ENCODE measurements around the gene B3GALNT1.

B3GALNT1 gene

GRCh38 chr3:161070980-161071663 is 34.0 kb downstream of the B3GALNT1 start:
- DNase-seq (ENCODE audit: low spot score), result no peak
- in situ Hi-C loops (cut with MboI; ENCODE audit: low sequenced_read_pairs, unreplicated experiment), result no loop called here
- no peak for TF ChIP-seq CTCF (IDR thresholded peaks at IDR 0.05; ENCODE audit: borderline replicate concordance, control extremely low read depth, extremely low read depth, insufficient read depth, missing control alignments)

GRCh38 chr3:161070252-161070930 is 34.8 kb downstream of the B3GALNT1 start:
- DNase-seq (ENCODE audit: low spot score), result no peak
- in situ Hi-C loops (cut with MboI; ENCODE audit: low sequenced_read_pairs, unreplicated experiment), result no loop called here

GRCh38 chr3:161069511-161070251 is 35.5 kb downstream of the B3GALNT1 start:
- no peak for TF ChIP-seq CTCF (IDR thresholded peaks at IDR 0.05; ENCODE audit: borderline replicate concordance, control extremely low read depth, extremely low read depth, insufficient read depth, missing control alignments)
- in situ Hi-C loops (cut with MboI; ENCODE audit: low sequenced_read_pairs, unreplicated experiment), result no loop called here
- DNase-seq (ENCODE audit: low spot score), result peak; percentile 66

More at GRCh38 chr3:161070252-161070930, 34.8 kb downstream of the B3GALNT1 start:
- TF ChIP-seq CTCF (IDR thresholded peaks at IDR 0.05; ENCODE audit: borderline replicate concordance, control extremely low read depth, extremely low read depth, insufficient read depth, missing control alignments), result no peak

- in situ Hi-C loops (cut with MboI; ENCODE audit: low sequenced_read_pairs, unreplicated experiment), result no loop called here
- TF ChIP-seq CTCF (IDR thresholded peaks at IDR 0.05; ENCODE audit: borderline replicate concordance, control extremely low read depth, extremely low read depth, insufficient read depth, missing control alignments), result no peak
- no peak for DNase-seq (ENCODE audit: low spot score)
Measured at GRCh38 chr3:161067335-161067734, 37.8 kb downstream of the B3GALNT1 start.

GRCh38 chr3:161066930-161067329 is 38.2 kb downstream of the B3GALNT1 start:
- DNase-seq (ENCODE audit: low spot score), result no peak
- TF ChIP-seq CTCF (IDR thresholded peaks at IDR 0.05; ENCODE audit: borderline replicate concordance, control extremely low read depth, extremely low read depth, insufficient read depth, missing control alignments), result no peak
- in situ Hi-C loops (cut with MboI; ENCODE audit: low sequenced_read_pairs, unreplicated experiment), result no loop called here

- no peak for TF ChIP-seq CTCF (IDR thresholded peaks at IDR 0.05; ENCODE audit: borderline replicate concordance, control extremely low read depth, extremely low read depth, insufficient read depth, missing control alignments)
- no peak for DNase-seq (ENCODE audit: low spot score)
- in situ Hi-C loops (cut with MboI; ENCODE audit: low sequenced_read_pairs, unreplicated experiment), result no loop called here
Measured at GRCh38 chr3:161064413-161064812, 40.7 kb downstream of the B3GALNT1 start.

Data from GM13976 (cell line).